HFF-Myc (cell line): ENCODE measurements around the gene PPP6R3.

Experiments used
- DNase-seq: peaks from one replicate; pipeline ENCODE4 v3.0.0-alpha.2; 2011; ENCODE audit warnings: low read depth; ENCODE audit errors: extremely low read depth
- H3K4me3 ChIP-seq: replicated peaks from 2 replicates; pipeline ENCODE4 v1.5.1; 2011; ENCODE audit warnings: low read depth, mild to moderate bottlenecking, control low read depth, low read length
- TF ChIP-seq, protein P1 (sequence below): IDR thresholded peaks from 2 replicates; pipeline ENCODE4 v1.5.1; 2012; ENCODE audit warnings: mild to moderate bottlenecking, low read depth, low read length, control low read depth; ENCODE audit errors: missing control alignments

Gene PPP6R3

DNA sequence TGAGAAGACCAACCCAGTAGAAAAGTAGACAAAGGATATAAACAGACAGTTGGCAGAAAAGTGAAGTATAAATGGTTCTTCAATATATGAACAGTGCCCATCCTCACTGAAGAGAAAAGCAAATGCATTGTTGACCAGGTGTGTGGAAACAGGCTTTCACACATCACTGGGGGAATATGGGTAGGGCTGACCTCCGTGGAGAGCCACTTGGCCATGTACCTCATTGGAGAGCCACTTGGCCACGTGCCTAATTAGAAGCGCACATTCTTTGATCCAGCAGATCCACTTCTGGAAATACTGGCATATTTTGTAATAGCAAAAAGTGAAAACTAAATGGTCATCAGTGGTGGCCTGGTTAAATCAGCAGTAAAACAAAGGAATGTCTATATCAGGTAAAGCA, 43.2 kb downstream of the PPP6R3 start:
- DNase-seq = no peak
- TF ChIP-seq, protein P1, sequence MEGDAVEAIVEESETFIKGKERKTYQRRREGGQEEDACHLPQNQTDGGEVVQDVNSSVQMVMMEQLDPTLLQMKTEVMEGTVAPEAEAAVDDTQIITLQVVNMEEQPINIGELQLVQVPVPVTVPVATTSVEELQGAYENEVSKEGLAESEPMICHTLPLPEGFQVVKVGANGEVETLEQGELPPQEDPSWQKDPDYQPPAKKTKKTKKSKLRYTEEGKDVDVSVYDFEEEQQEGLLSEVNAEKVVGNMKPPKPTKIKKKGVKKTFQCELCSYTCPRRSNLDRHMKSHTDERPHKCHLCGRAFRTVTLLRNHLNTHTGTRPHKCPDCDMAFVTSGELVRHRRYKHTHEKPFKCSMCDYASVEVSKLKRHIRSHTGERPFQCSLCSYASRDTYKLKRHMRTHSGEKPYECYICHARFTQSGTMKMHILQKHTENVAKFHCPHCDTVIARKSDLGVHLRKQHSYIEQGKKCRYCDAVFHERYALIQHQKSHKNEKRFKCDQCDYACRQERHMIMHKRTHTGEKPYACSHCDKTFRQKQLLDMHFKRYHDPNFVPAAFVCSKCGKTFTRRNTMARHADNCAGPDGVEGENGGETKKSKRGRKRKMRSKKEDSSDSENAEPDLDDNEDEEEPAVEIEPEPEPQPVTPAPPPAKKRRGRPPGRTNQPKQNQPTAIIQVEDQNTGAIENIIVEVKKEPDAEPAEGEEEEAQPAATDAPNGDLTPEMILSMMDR = no peak
- H3K4me3 ChIP-seq = no peak overlapping the region

DNA sequence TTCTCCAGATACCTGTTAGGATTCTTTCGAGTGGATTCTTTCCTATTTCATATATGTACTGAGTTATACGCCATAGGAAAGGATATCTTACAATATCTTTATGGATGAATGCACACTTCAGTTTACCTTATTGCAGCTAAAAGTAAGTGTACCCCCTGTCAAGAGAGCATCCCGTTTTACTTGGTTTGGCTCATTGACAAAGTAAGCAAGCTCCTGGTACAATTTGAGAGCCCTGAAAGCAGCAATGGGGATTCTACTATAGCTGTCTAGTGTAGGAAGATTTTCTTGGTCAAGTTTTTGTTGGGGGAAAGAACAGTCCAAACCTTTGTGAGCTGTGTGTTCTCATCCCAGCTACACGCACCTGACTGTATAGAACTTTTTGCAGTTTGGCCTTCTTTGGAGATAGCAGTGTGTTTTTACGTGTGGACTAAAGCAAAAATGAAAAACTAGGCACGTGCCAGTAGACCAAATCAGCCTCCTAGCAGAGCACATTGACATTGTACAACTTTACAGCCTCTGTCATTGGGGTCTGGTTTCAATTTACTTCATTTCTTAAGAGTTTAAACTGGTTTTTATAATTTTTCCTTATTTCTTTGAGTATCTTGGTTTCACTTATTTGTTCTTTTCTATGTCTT, 44.0 kb downstream of the PPP6R3 start:
- DNase-seq = no peak
- TF ChIP-seq, protein P1 = no peak

DNA sequence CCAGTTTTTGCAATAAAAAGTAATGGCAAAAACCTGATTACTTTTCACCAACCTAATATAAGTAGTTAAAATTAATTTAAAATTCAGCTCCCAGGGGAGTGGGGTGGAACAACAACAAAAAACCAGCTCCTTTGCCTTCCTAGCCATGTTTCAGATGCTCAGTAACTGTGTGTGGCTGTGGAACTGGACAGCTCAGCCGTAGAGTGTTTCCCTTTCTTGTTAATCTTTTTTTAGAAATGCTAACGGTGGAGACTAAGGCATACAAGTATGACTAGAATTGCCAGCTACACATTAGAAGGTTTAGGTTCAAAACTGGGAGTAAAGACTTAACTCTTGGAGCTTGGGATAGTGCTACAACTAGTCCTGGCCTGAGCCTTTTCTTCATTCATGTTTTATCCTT, 45.0 kb downstream of the PPP6R3 start:
- no peak overlapping the region for H3K4me3 ChIP-seq
- TF ChIP-seq, protein P1 = no peak
- no peak for DNase-seq

More for the DNA sequence above, 44.0 kb downstream of the PPP6R3 start:
- H3K4me3 ChIP-seq = no peak overlapping the region

DNA sequence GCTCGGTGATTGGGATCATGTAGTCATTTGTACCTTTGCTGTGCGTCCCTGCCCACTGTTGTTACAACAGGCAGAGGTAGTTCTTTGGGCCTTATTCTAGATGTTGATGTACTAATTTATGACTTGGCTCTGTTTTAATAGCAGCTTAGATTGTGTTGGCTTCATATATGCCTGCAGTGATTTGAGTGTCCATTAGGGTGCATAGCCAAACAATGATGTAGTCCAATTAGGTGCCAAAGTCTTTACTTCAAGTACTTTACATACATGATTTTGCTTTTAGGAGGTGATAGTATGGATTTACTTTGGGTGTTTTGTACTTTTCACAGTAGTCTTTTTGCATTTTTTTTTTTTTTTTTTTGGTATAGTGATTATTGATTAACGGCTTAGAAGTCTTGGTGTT, 46.4 kb downstream of the PPP6R3 start:
- H3K4me3 ChIP-seq = no peak overlapping the region
- no peak for DNase-seq
- TF ChIP-seq, protein P1 = no peak

DNA sequence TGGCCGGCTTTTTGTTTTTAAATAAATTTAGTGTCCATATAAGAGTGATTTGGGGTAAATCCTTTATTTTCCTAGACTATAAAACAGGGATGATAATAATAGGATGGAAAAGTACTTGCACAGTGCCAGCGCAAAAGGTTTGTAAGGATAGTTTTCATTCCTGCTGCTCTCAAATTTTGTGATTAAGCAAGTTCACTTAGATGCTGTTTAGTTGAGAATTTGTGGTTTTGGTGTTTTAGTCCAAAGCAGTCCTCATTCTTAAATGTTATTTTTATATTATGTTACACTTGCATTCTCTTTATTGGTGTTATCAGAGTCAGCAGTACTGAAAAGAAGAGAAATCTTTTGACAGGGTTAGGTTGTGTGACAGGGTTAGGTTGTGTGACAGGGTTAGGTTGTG, 47.9 kb downstream of the PPP6R3 start:
- no peak overlapping the region for H3K4me3 ChIP-seq
- no peak for DNase-seq
- TF ChIP-seq, protein P1 = no peak

DNA sequence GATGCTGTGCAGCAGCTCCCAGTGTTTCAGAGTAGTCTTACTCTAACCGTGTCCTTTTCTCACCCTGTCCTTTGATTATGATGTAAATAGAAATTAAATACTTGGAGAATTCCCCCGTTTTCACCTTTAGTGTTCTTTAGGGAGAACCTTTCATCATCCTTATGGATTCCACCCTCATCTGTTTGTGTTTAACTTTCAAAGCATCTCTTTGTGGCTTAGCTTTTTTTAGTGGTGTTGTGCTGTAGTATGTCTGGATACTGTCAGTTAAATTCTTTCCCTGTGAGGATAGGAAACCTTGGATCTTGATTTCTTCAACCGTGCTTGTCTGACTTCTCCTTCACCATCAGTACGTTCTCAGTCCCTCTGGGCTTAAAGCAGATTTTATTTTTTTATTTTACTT, 48.5 kb downstream of the PPP6R3 start:
- H3K4me3 ChIP-seq = no peak overlapping the region
- DNase-seq = no peak
- TF ChIP-seq, protein P1 = no peak
